ENCODE data around the gene UXT. TPM values are rescaled to one million over a fixed set of nuclear protein-coding genes. Genes with fewer than 3 reads are reported as not detected.

UXT gene
- total and polyA plus RNA-seq, 2 of the 13 experiments (the other 11 are each of a cell fraction or from before 2014, with no cell fraction given): 107 to 123 TPM

DNA sequence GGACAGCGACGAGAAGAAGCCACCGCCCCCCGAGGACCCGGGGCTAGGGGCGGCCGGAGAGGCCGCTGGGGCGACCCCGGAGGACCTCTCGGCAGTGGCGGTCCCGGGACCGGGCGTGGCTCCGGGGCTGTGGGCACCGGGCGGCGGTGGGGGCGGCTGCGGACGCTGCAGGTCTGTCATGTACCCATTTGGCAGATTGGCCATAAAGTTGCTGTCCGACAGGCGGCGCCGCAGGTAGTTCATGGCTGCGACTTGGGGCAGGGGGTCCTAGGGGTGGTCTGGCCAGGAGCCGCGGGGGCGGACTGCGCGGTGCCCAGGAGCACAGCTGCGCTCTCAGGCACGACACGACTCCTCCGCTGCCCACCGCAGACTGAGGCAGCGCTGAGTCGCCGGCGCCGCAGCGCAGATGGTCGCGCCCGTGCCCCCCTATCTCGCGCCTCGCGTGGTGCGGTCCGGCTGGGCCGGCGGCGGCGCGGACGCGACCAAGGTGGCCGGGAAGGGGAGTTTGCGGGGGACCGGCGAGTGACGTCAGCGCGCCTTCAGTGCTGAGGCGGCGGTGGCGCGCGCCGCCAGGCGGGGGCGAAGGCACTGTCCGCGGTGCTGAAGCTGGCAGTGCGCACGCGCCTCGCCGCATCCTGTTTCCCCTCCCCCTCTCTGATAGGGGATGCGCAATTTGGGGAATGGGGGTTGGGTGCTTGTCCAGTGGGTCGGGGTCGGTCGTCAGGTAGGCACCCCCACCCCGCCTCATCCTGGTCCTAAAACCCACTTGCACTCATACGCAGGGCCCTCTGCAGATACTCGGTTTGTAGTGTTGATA is 39.3 kb downstream of the UXT start, which contains the start of gene SYN1 (continued):
- TF ChIP-seq, protein P1, sequence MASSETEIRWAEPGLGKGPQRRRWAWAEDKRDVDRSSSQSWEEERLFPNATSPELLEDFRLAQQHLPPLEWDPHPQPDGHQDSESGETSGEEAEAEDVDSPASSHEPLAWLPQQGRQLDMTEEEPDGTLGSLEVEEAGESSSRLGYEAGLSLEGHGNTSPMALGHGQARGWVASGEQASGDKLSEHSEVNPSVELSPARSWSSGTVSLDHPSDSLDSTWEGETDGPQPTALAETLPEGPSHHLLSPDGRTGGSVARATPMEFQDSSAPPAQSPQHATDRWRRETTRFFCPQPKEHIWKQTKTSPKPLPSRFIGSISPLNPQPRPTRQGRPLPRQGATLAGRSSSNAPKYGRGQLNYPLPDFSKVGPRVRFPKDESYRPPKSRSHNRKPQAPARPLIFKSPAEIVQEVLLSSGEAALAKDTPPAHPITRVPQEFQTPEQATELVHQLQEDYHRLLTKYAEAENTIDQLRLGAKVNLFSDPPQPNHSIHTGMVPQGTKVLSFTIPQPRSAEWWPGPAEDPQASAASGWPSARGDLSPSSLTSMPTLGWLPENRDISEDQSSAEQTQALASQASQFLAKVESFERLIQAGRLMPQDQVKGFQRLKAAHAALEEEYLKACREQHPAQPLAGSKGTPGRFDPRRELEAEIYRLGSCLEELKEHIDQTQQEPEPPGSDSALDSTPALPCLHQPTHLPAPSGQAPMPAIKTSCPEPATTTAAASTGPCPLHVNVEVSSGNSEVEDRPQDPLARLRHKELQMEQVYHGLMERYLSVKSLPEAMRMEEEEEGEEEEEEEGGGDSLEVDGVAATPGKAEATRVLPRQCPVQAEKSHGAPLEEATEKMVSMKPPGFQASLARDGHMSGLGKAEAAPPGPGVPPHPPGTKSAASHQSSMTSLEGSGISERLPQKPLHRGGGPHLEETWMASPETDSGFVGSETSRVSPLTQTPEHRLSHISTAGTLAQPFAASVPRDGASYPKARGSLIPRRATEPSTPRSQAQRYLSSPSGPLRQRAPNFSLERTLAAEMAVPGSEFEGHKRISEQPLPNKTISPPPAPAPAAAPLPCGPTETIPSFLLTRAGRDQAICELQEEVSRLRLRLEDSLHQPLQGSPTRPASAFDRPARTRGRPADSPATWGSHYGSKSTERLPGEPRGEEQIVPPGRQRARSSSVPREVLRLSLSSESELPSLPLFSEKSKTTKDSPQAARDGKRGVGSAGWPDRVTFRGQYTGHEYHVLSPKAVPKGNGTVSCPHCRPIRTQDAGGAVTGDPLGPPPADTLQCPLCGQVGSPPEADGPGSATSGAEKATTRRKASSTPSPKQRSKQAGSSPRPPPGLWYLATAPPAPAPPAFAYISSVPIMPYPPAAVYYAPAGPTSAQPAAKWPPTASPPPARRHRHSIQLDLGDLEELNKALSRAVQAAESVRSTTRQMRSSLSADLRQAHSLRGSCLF (CRISPR knock-in tag; IDR thresholded peaks at IDR 0.05; ENCODE audit: borderline replicate concordance): no peak
- no peak for TF ChIP-seq ZNF615 (CRISPR knock-in tag; IDR thresholded peaks at IDR 0.05; ENCODE audit: borderline replicate concordance)
- peak; percentile 73; the same call in 1 of the 2 replicates for TF ChIP-seq ZBTB10 (CRISPR knock-in tag; IDR thresholded peaks at IDR 0.05; ENCODE audit: borderline replicate concordance)
- TF ChIP-seq ZNF431 (CRISPR knock-in tag; IDR thresholded peaks at IDR 0.05; ENCODE audit: borderline replicate concordance, low read depth): no peak
- TF ChIP-seq, protein P2, sequence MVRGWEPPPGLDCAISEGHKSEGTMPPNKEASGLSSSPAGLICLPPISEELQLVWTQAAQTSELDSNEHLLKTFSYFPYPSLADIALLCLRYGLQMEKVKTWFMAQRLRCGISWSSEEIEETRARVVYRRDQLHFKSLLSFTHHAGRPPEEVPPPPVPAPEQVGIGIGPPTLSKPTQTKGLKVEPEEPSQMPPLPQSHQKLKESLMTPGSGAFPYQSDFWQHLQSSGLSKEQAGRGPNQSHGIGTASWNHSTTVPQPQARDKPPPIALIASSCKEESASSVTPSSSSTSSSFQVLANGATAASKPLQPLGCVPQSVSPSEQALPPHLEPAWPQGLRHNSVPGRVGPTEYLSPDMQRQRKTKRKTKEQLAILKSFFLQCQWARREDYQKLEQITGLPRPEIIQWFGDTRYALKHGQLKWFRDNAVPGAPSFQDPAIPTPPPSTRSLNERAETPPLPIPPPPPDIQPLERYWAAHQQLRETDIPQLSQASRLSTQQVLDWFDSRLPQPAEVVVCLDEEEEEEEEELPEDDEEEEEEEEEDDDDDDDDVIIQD (CRISPR knock-in tag; IDR thresholded peaks at IDR 0.05; ENCODE audit: low read depth): no peak
- no peak for TF ChIP-seq SKIL (CRISPR knock-in tag; IDR thresholded peaks at IDR 0.05; ENCODE audit: borderline replicate concordance)
- TF ChIP-seq KLF9 (CRISPR knock-in tag; IDR thresholded peaks at IDR 0.05; ENCODE audit: low read depth): no peak
- peak; percentile 65; the same call in 1 of the 2 replicates for TF ChIP-seq ZNF780A (CRISPR knock-in tag; IDR thresholded peaks at IDR 0.05)
- no peak for TF ChIP-seq ZNF383 (CRISPR knock-in tag; IDR thresholded peaks at IDR 0.05; ENCODE audit: borderline replicate concordance)
- TF ChIP-seq ZNF224 (CRISPR knock-in tag; IDR thresholded peaks at IDR 0.05): no peak
- TF ChIP-seq, protein P3, sequence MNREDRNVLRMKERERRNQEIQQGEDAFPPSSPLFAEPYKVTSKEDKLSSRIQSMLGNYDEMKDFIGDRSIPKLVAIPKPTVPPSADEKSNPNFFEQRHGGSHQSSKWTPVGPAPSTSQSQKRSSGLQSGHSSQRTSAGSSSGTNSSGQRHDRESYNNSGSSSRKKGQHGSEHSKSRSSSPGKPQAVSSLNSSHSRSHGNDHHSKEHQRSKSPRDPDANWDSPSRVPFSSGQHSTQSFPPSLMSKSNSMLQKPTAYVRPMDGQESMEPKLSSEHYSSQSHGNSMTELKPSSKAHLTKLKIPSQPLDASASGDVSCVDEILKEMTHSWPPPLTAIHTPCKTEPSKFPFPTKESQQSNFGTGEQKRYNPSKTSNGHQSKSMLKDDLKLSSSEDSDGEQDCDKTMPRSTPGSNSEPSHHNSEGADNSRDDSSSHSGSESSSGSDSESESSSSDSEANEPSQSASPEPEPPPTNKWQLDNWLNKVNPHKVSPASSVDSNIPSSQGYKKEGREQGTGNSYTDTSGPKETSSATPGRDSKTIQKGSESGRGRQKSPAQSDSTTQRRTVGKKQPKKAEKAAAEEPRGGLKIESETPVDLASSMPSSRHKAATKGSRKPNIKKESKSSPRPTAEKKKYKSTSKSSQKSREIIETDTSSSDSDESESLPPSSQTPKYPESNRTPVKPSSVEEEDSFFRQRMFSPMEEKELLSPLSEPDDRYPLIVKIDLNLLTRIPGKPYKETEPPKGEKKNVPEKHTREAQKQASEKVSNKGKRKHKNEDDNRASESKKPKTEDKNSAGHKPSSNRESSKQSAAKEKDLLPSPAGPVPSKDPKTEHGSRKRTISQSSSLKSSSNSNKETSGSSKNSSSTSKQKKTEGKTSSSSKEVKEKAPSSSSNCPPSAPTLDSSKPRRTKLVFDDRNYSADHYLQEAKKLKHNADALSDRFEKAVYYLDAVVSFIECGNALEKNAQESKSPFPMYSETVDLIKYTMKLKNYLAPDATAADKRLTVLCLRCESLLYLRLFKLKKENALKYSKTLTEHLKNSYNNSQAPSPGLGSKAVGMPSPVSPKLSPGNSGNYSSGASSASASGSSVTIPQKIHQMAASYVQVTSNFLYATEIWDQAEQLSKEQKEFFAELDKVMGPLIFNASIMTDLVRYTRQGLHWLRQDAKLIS (CRISPR knock-in tag; IDR thresholded peaks at IDR 0.05): no peak
- TF ChIP-seq RXRA (CRISPR knock-in tag; IDR thresholded peaks at IDR 0.05): no peak
